ENCODE data around the gene ELL3.
A peak's percentile ranks its signal among the peaks of the same experiment; 100 is the strongest.
"Not testable (repeated sequence)": the region's sequence is repeated elsewhere in the genome, so short reads cannot be mapped to it uniquely, and the experiment has no call there.

Gene ELL3

DNA sequence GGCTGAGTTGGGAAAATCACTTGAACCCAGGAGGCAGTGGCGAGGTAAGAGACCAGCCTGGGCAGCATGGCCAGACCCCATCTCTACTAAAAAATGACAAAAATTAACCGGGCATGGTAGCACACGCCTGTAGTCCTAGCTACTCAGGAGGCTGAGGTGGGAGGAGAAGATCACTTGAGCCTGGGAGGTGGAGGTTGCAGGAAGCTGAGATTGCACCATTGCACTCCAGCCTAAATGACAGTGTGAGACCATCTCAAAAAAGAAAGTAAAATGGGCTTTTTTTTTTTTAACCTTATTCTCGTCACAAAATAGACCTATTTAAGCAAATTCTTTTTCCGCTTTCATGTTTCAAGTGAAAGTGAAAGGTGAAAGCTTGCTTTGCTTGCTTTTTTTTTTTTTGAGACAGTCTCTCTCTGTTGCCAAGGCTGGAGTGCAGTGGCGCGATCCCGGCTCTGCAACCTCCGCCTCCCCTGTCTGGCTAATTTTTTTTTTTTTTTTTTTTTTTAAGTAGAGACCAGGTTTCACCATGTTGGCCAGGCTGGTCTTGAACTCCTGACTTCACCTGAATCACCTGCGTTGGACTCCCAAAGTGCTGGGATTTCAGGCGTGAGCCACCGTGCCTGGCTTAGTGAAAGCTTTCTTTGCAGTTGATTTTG, 26.9 kb downstream of the ELL3 start:
- no peak overlapping the region for H3K27ac Mint-ChIP-seq

DNA sequence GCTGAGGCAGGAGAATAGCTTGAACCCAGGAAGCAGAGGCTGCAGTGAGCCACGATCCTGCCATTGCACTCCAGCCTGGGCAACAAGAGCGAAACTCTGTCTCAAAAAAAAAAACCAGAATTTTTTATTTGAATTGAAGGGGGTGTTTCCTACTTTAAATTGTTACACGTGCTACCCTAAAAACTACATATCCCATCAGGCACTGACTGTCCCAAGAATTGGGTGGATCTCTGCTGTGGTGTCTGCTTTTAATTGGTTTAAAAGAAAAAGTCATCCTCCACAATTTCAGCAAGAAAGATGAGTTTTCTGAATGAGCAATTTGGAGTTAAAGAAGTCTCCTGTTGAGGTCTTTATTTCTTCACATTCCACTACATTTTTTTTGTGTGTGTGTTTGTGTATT, 28.4 kb downstream of the ELL3 start:
- Mint-ChIP-seq H3K27me3 (ENCODE audit: low read depth) (no peaks in the 10 kb centered on the region), H3K4me1 (peaks cover 28% of the 10 kb centered on the region), H3K9me3 (no peaks in the 10 kb centered on the region), H3K36me3 (ENCODE audit: low read depth) (peaks cover 19% of the 10 kb centered on the region), H3K27ac (no peak overlapping the region), H3K4me3 (peak overlapping the region; percentile 93 to 98 (median 98))
- TF ChIP-seq, protein P1, sequence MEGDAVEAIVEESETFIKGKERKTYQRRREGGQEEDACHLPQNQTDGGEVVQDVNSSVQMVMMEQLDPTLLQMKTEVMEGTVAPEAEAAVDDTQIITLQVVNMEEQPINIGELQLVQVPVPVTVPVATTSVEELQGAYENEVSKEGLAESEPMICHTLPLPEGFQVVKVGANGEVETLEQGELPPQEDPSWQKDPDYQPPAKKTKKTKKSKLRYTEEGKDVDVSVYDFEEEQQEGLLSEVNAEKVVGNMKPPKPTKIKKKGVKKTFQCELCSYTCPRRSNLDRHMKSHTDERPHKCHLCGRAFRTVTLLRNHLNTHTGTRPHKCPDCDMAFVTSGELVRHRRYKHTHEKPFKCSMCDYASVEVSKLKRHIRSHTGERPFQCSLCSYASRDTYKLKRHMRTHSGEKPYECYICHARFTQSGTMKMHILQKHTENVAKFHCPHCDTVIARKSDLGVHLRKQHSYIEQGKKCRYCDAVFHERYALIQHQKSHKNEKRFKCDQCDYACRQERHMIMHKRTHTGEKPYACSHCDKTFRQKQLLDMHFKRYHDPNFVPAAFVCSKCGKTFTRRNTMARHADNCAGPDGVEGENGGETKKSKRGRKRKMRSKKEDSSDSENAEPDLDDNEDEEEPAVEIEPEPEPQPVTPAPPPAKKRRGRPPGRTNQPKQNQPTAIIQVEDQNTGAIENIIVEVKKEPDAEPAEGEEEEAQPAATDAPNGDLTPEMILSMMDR (IDR thresholded peaks at IDR 0.05; ENCODE audit: unreplicated experiment in 3 of 3) = no peak

More for the DNA sequence above, 26.9 kb downstream of the ELL3 start:
- H3K9me3 Mint-ChIP-seq = no peaks in the 10 kb centered on the region
- H3K27me3 Mint-ChIP-seq (ENCODE audit: low read depth) = no peaks in the 10 kb centered on the region
- TF ChIP-seq, protein P1 (IDR thresholded peaks at IDR 0.05; ENCODE audit: unreplicated experiment in 3 of 3) = no peak
- no peak overlapping the region for H3K4me3 Mint-ChIP-seq
- peaks cover 28% of the 10 kb centered on the region for H3K4me1 Mint-ChIP-seq
- peaks cover 29% of the 10 kb centered on the region for H3K36me3 Mint-ChIP-seq (ENCODE audit: low read depth)

DNA sequence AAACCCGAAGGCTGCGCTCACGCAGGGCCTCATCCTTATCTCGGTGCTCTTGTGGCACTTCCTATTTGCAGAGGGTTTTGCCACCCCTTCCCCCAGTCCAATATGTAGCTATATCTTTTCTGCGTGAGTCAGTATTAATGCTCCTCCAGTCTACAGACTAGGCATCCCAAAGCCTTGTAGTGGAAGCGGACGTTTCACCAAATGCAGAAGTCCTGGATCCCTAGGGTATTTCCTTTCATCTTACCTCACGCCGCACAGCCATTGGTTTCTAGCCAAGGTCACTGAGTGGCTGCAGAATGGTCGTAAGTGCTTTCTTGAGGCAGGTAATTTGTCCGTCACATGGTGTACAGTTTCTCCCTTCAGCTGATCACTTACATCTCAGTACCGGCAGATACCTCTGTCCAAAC, 29.9 kb downstream of the ELL3 start:
- not testable (repeated sequence) for H3K27me3 Mint-ChIP-seq (ENCODE audit: low read depth); H3K9me3 Mint-ChIP-seq

DNA sequence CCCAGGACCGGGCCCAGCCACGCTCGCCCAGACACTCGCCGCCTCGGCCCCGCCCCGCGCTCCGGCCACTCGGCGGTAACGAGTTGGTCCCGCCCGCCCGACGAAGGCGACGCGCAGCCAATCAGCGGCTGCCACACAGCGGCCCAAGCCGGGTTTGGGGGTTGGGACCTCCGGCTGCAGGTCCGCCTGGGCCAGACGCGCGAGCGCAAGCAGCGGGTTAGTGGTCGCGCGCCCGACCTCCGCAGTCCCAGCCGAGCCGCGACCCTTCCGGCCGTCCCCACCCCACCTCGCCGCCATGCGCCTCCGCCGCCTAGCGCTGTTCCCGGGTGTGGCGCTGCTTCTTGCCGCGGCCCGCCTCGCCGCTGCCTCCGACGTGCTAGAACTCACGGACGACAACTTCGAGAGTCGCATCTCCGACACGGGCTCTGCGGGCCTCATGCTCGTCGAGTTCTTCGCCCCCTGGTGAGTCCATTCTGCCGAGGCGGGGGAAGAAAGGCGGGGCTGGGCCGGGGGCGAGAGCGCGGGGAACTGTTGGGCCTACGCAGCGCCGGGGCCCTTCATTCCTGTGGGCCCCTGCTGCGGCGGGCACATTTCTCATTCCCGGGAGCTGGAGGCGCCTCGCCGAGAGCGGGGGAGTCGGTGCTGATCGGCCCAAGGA, 30.4 kb downstream of the ELL3 start, which contains the start of gene PDIA3:
TSS of gene PDIA3 (plus strand) at position 194 of the 658 bp plus-strand sequence. CDS start at position 296, 102 bp downstream.
- H3K4me3 Mint-ChIP-seq = peak within 1 kb of the TSS; percentile 93 to 98 (median 98)
- not testable (repeated sequence) for H3K27me3 Mint-ChIP-seq (ENCODE audit: low read depth); H3K9me3 Mint-ChIP-seq
- peak within 1 kb of the TSS; percentile 95 to 98 (median 96) for H3K27ac Mint-ChIP-seq
- H3K4me1 Mint-ChIP-seq = peaks cover 21% of the 10 kb centered on the region
- TF ChIP-seq, protein P1 (IDR thresholded peaks at IDR 0.05; ENCODE audit: unreplicated experiment in 3 of 3) = peak in 2 of 3 experiments; percentile 16 to 21
- H3K36me3 Mint-ChIP-seq (ENCODE audit: low read depth) = peaks cover 13% of the 10 kb centered on the region

More for the DNA sequence above, 29.9 kb downstream of the ELL3 start:
- peaks cover 23% of the 10 kb centered on the region for H3K4me1 Mint-ChIP-seq
- H3K4me3 Mint-ChIP-seq = peak overlapping the region; percentile 93 to 98 (median 98)
- peak overlapping the region; percentile 95 to 98 (median 96) for H3K27ac Mint-ChIP-seq
- H3K36me3 Mint-ChIP-seq (ENCODE audit: low read depth) = peaks cover 15% of the 10 kb centered on the region

DNA sequence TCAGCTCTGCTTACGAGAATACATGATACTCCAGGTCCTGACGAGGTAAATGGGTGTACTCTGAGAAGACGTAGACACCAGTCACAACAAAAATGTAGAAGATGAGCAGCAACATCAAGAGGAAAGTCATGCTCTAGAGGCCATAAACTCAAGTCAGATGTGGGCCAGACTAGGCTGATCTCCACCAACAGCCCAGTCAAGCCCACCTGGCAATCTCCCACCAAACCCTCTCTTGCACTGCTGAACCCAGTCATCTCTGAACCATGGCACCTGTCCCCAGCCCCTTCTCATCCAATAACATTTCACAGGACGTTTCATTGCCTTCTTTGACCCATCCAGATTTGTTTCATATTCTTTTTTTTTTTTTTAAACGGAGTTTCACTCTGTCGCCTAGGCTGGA, 41.4 kb downstream of the ELL3 start:
- no peaks in the 10 kb centered on the region for H3K4me1 Mint-ChIP-seq
- H3K27me3 Mint-ChIP-seq (ENCODE audit: low read depth) = peaks cover 13% of the 10 kb centered on the region
- no peaks in the 10 kb centered on the region for H3K36me3 Mint-ChIP-seq (ENCODE audit: low read depth)
- H3K4me3 Mint-ChIP-seq = no peak overlapping the region
- TF ChIP-seq, protein P1 (IDR thresholded peaks at IDR 0.05; ENCODE audit: unreplicated experiment in 3 of 3) = no peak
- no peak overlapping the region for H3K27ac Mint-ChIP-seq
- H3K9me3 Mint-ChIP-seq = no peaks in the 10 kb centered on the region

DNA sequence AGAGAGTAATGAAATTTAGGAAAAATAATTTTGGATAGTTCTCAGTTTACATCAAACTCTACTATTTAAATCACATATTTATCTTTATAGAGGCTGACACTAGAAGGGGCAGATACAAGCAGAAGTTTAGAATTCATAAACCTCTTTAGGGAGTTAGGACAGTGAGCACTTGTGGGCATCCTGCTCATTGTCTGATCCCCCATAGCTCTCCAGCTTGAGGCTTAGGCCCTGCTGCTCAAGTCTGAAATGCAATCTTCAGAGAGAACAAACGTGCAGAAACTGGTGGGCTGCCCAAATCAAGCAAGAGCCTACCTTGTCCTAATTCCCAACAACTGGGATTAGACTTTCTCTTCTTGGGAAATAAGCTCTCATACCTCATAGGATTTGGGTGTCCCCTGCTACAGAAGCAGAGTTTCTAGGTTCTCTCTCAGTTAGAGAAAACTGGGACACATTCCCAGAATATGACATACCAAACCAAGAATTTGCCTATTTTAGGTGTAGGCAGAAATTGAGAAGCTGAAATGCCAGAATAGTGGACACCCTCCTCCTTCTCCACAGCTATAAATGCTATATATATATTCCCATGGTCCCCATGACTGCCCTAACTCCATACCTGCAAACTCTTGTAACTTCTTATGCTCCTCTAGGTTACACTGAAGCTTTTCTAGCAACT, 48.6 kb downstream of the ELL3 start:
- H3K27me3 Mint-ChIP-seq (ENCODE audit: low read depth) = peaks cover 12% of the 10 kb centered on the region
- not testable (repeated sequence) for H3K27ac Mint-ChIP-seq; H3K36me3 Mint-ChIP-seq (ENCODE audit: low read depth); H3K4me1 Mint-ChIP-seq; H3K9me3 Mint-ChIP-seq; H3K4me3 Mint-ChIP-seq

DNA sequence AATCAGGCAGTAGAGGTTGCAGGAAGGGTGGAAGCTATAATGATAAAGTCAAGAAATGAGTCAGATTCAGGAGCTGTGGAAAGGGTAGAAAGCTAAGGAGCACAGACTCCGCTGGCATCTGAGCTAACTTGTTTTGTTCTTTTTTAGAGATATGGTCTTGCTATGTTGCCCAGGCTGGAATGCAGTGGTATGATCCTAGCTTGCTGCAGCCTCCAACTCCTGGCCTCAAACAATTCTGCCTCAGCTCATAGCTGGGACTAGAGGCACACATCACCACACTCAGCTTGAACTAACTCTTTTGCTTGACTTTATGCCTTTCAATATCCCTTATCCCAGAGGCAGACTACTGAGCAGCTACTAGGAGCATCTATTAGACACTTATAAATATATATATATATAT, 50.5 kb downstream of the ELL3 start:
- H3K4me3 Mint-ChIP-seq; H3K27ac Mint-ChIP-seq; H3K36me3 Mint-ChIP-seq (ENCODE audit: low read depth); H3K4me1 Mint-ChIP-seq; H3K9me3 Mint-ChIP-seq: not testable (repeated sequence)
- H3K27me3 Mint-ChIP-seq (ENCODE audit: low read depth) = peaks cover 12% of the 10 kb centered on the region

Data from nephron (organoid).